HCT116 (cell line): ENCODE measurements around the gene BSX.

Source experiments
- CEBPB ChIP-seq: IDR thresholded peaks from 2 replicates; pipeline ENCODE4 v1.6.1; 2012; ENCODE audit warnings: low read depth
- EZH2 ChIP-seq: fragments of 200-600 bp; sonication (generic); IDR thresholded peaks from 2 replicates; pipeline ENCODE4 v1.6.1; 2017; ENCODE audit warnings: antibody characterized with exemption, mixed run types
- EZH2phosphoT487 ChIP-seq: fragments of 200-600 bp; IDR thresholded peaks from 2 replicates; pipeline ENCODE4 v1.6.1; 2018; ENCODE audit warnings: antibody characterized with exemption, borderline replicate concordance
- POLR2A ChIP-seq: IDR thresholded peaks from 2 replicates; pipeline ENCODE4 v1.7.0; 2011; ENCODE audit warnings: borderline replicate concordance; ENCODE audit not compliant: insufficient read depth, insufficient read length; ENCODE audit errors: extremely low read depth
- POLR2AphosphoS5 ChIP-seq: IDR thresholded peaks from 2 replicates; pipeline ENCODE4 v1.6.1; 2011; ENCODE audit warnings: mild to moderate bottlenecking, low read depth, low read length, moderate library complexity
- TCF7L2 ChIP-seq: IDR thresholded peaks from 2 replicates; pipeline ENCODE4 v1.7.0; 2011; ENCODE audit warnings: borderline replicate concordance, inconsistent platforms; ENCODE audit not compliant: insufficient read depth, insufficient read length; ENCODE audit errors: extremely low read depth
- ZFX ChIP-seq: fragments of 450-650 bp; IDR thresholded peaks from 2 replicates; pipeline ENCODE4 v1.6.1; 2017
- TF ChIP-seq, protein P1 (sequence below), 3 experiments: fragments of 200-600 bp in 1 of 3; sonication (generic) in 1 of 3; IDR thresholded peaks in 2 of 3; conservative IDR thresholded peaks in 1 of 3; 2 replicates each; pipeline ENCODE4 v1.5.1; 2012 to 2017; ENCODE audit warnings: low read depth in 2 of 3, low read length in 2 of 3, antibody characterized with exemption in 1 of 3, borderline replicate concordance in 1 of 3, control low read depth in 1 of 3, mild to moderate bottlenecking in 1 of 3, mixed read lengths in 1 of 3, mixed run types in 1 of 3, moderate library complexity in 1 of 3; ENCODE audit not compliant: insufficient read depth in 1 of 3

DNA sequence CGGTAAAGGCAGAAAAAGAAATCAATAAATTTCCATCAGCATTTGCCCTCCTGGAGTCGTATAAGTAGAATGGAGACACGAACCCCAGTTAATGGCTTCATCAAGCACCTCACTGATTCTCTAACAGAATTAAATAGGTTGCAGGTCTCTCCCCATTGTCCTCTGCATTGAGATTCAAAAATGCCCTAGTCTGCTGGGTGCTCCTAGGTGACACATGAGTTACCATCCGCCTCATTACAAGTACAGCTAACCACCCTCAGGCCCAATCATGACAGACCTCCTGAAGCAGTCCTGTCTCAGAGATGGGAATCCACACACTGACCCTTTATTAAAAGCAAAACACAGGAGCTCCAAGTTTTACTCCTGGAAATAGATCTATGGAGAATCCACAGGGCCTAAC is 48.9 kb upstream of the BSX start:
- TF ChIP-seq, protein P1, sequence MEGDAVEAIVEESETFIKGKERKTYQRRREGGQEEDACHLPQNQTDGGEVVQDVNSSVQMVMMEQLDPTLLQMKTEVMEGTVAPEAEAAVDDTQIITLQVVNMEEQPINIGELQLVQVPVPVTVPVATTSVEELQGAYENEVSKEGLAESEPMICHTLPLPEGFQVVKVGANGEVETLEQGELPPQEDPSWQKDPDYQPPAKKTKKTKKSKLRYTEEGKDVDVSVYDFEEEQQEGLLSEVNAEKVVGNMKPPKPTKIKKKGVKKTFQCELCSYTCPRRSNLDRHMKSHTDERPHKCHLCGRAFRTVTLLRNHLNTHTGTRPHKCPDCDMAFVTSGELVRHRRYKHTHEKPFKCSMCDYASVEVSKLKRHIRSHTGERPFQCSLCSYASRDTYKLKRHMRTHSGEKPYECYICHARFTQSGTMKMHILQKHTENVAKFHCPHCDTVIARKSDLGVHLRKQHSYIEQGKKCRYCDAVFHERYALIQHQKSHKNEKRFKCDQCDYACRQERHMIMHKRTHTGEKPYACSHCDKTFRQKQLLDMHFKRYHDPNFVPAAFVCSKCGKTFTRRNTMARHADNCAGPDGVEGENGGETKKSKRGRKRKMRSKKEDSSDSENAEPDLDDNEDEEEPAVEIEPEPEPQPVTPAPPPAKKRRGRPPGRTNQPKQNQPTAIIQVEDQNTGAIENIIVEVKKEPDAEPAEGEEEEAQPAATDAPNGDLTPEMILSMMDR (IDR thresholded peaks at IDR 0.05 in 2 of 3, conservative IDR thresholded peaks at IDR 0.05 in 1 of 3; ENCODE audit: borderline replicate concordance in 1 of 3, insufficient read depth in 1 of 3, low read depth in 2 of 3, low read length in 2 of 3): no peak
- TF ChIP-seq EZH2phosphoT487 (no peak), POLR2AphosphoS5 (no peak), EZH2 (no peak), CEBPB (no peak), TCF7L2 (no peak), POLR2A (no peak), ZFX (no peak)
